SK-N-SH (cell line): Measurements from ENCODE around the gene DUSP9. TPM values are rescaled to one million over a fixed set of nuclear protein-coding genes. Genes with fewer than 3 reads are reported as not detected.
A peak's percentile ranks its signal among the peaks of the same experiment; 100 is the strongest.

Experiments
- CTCF ChIA-PET: fragments of 300-600, 350-600 bp; formaldehyde crosslinking; extraction: SDS; loops from one replicate; lab custom pipeline; 2021; lab: Yijun Ruan, JAX
- POLR2A ChIA-PET: fragments of 350-600 bp; sonication (Branson Sonifier 250); formaldehyde crosslinking; extraction: SDS; loops from one replicate; lab custom pipeline; 2020; ENCODE audit warnings: antibody characterized with exemption, inconsistent platforms; lab: Yijun Ruan, JAX
- DNase-seq: peaks from one replicate; pipeline ENCODE4 v3.0.0; 2012
- H2AFZ ChIP-seq: fragments of 200-600 bp; sonication (generic); 2 replicates; pipeline ENCODE4 v1.8.1; 2016; ENCODE audit warnings: antibody characterized with exemption, mild to moderate bottlenecking, low read depth
- H3F3A ChIP-seq: fragments of 200-600 bp; sonication (generic); replicated peaks from 2 replicates; pipeline ENCODE3; 2016; ENCODE audit warnings: antibody characterized with exemption, mild to moderate bottlenecking; ENCODE audit not compliant: insufficient read depth
- H3K27ac ChIP-seq, 2 experiments: fragments of 200-500 bp in 1 of 2; fragments of 200-600 bp in 1 of 2; sonication (Bioruptor generic) in 1 of 2; sonication (generic), shearing (Covaris generic) in 1 of 2; 2 replicates each; pipeline versions ENCODE4 v1.5.1 to v1.6.1; 2014 to 2016; ENCODE audit warnings: low read depth in 2 of 2, inconsistent platforms in 1 of 2, low read length in 1 of 2, mild to moderate bottlenecking in 1 of 2, mixed read lengths in 1 of 2
- H3K27me3 ChIP-seq: fragments of 200-600 bp; sonication (generic), shearing (Covaris generic); 2 replicates; pipeline ENCODE4 v1.6.1; 2016; ENCODE audit warnings: mixed run types; ENCODE audit not compliant: insufficient read depth
- H3K36me3 ChIP-seq, 2 experiments: fragments of 200-500 bp in 1 of 2; fragments of 200-600 bp in 1 of 2; sonication (Bioruptor generic) in 1 of 2; sonication (generic) in 1 of 2; replicated peaks in 1 of 2; 2 replicates each; pipeline versions ENCODE3 to v1.5.1; 2014 to 2016; ENCODE audit warnings: low read length in 1 of 2, mild to moderate bottlenecking in 1 of 2; ENCODE audit not compliant: insufficient read depth in 2 of 2, control insufficient read depth in 1 of 2
- H3K4me1 ChIP-seq, 2 experiments: fragments of 200-500 bp in 1 of 2; fragments of 200-600 bp in 1 of 2; sonication (Bioruptor generic) in 1 of 2; sonication (generic), shearing (Covaris generic) in 1 of 2; 2 replicates each; pipeline versions ENCODE4 v1.5.1 to v1.6.1; 2014 to 2016; ENCODE audit warnings: low read depth in 1 of 2, low read length in 1 of 2, mixed run types in 1 of 2; ENCODE audit not compliant: insufficient read depth in 2 of 2, control insufficient read depth in 1 of 2
- H3K4me2 ChIP-seq: fragments of 200-600 bp; sonication (generic), shearing (Covaris generic); 2 replicates; pipeline ENCODE4 v1.6.1; 2017; ENCODE audit warnings: mixed run types
- H3K4me3 ChIP-seq, 2 experiments: fragments of 200-500 bp in 1 of 2; fragments of 200-600 bp in 1 of 2; sonication (Bioruptor generic) in 1 of 2; sonication (generic), shearing (Covaris generic) in 1 of 2; 2 replicates each; pipeline versions ENCODE4 v1.5.1 to v1.8.1; 2014 to 2016; ENCODE audit warnings: low read depth in 2 of 2, inconsistent platforms in 1 of 2, low read length in 1 of 2, mild to moderate bottlenecking in 1 of 2, mixed read lengths in 1 of 2, moderate library complexity in 1 of 2
- H3K79me2 ChIP-seq: fragments of 200-600 bp; sonication (generic); 2 replicates; pipeline ENCODE4 v1.8.1; 2017; ENCODE audit warnings: mild to moderate bottlenecking; ENCODE audit not compliant: insufficient read depth
- H3K9ac ChIP-seq: fragments of 200-600 bp; sonication (generic); 2 replicates; pipeline ENCODE4 v1.6.1; 2017; ENCODE audit warnings: mixed run types
- H3K9me2 ChIP-seq: fragments of 200-600 bp; sonication (generic); 2 replicates; pipeline ENCODE4 v1.6.1; 2017; ENCODE audit warnings: mixed run types
- H3K9me3 ChIP-seq: fragments of 200-600 bp; sonication (generic); 2 replicates; pipeline ENCODE4 v1.6.1; 2017; ENCODE audit warnings: mixed run types, mild to moderate bottlenecking, moderate library complexity
- H4K20me1 ChIP-seq: fragments of 200-600 bp; sonication (generic); 2 replicates; pipeline ENCODE4 v1.6.1; 2017; ENCODE audit warnings: mild to moderate bottlenecking, mixed run types; ENCODE audit not compliant: insufficient read depth
- EP300 ChIP-seq, 2 experiments: IDR thresholded peaks; 2 replicates each; pipeline versions ENCODE4 v1.4.0 to v1.6.1; 2012; ENCODE audit warnings: borderline replicate concordance in 1 of 2, low read depth in 1 of 2, low read length in 1 of 2
- EZH2phosphoT487 ChIP-seq: fragments of 200-600 bp; sonication (generic); IDR thresholded peaks from 2 replicates; pipeline ENCODE4 v1.6.1; 2017; ENCODE audit warnings: low read depth, mixed run types, mild to moderate bottlenecking, antibody characterized with exemption, moderate library complexity, borderline replicate concordance
- FOXJ3 ChIP-seq: sonication (generic); formaldehyde crosslinking; IDR thresholded peaks from 2 replicates; pipeline ENCODE4 v1.5.1; 2020; ENCODE audit warnings: mild to moderate bottlenecking, missing genetic modification reagents
- GABPA ChIP-seq: IDR thresholded peaks from 2 replicates; pipeline ENCODE4 v1.4.0; 2012; ENCODE audit warnings: low read depth, mild to moderate bottlenecking
- GATA2 ChIP-seq: sonication (generic); formaldehyde crosslinking; IDR thresholded peaks from 2 replicates; pipeline ENCODE4 v1.5.0; 2020; ENCODE audit warnings: mild to moderate bottlenecking, missing genetic modification reagents
- JUND ChIP-seq: IDR thresholded peaks from 2 replicates; pipeline ENCODE4 v1.4.0; 2012
- NRF1 ChIP-seq: IDR thresholded peaks from 2 replicates; pipeline ENCODE4 v1.6.1; 2012; ENCODE audit warnings: low read depth, mild to moderate bottlenecking, low read length
- POLR2AphosphoS5 ChIP-seq: IDR thresholded peaks from 2 replicates; pipeline ENCODE4 v1.6.1; 2012; ENCODE audit warnings: low read depth, low read length
- RCOR1 ChIP-seq: fragments of 150-350 bp; IDR thresholded peaks from 2 replicates; pipeline ENCODE4 v1.6.1; 2017; ENCODE audit warnings: antibody characterized with exemption, low read length
- RFX5 ChIP-seq: IDR thresholded peaks from 2 replicates; pipeline ENCODE4 v1.6.1; 2012; ENCODE audit warnings: mild to moderate bottlenecking, improper control_type of control experiment, low read length
- SIN3A ChIP-seq: IDR thresholded peaks from 2 replicates; pipeline ENCODE4 v1.6.1; 2012; ENCODE audit warnings: low read depth, mild to moderate bottlenecking, low read length, moderate library complexity, borderline replicate concordance
- TAF1 ChIP-seq: IDR thresholded peaks from 2 replicates; pipeline ENCODE4 v1.6.1; 2012; ENCODE audit warnings: low read depth, mild to moderate bottlenecking, low read length, moderate library complexity, borderline replicate concordance
- TEAD4 ChIP-seq: IDR thresholded peaks from 2 replicates; pipeline ENCODE4 v1.4.0; 2012; ENCODE audit warnings: mild to moderate bottlenecking, borderline replicate concordance; ENCODE audit not compliant: insufficient read depth
- ZBTB33 ChIP-seq: IDR thresholded peaks from 2 replicates; pipeline ENCODE4 v1.4.0; 2012; ENCODE audit warnings: low read depth, borderline replicate concordance
- WGBS: methylation state at CpG from one replicate; pipeline ENCODE4 v1.1.6; 2017; ENCODE audit warnings: low lambda C conversion rate; 5-methylcytosine and 5-hydroxymethylcytosine counted together
- polyA plus RNA-seq, 3 experiments: library from polyadenylated mRNA; depleted of rRNA; stranded (reverse); fragments of >200 nt; gene quantifications; 2 replicates each; pipeline ENCODE4 v1.2.3, GENCODE V29; 2012
- TF ChIP-seq, protein P1 (sequence below): IDR thresholded peaks from 2 replicates; pipeline ENCODE4 v1.4.0; 2012; ENCODE audit warnings: low read depth
- TF ChIP-seq, protein P2 (sequence below): fragments of 200-600 bp; sonication (generic); IDR thresholded peaks from 2 replicates; pipeline ENCODE4 v1.6.1; 2017; ENCODE audit warnings: antibody characterized with exemption, mild to moderate bottlenecking, moderate library complexity

Gene DUSP9
- polyA plus RNA-seq, 1 of the 3 experiments (the other 2 are of a cell fraction), result 0.05 TPM

DNA sequence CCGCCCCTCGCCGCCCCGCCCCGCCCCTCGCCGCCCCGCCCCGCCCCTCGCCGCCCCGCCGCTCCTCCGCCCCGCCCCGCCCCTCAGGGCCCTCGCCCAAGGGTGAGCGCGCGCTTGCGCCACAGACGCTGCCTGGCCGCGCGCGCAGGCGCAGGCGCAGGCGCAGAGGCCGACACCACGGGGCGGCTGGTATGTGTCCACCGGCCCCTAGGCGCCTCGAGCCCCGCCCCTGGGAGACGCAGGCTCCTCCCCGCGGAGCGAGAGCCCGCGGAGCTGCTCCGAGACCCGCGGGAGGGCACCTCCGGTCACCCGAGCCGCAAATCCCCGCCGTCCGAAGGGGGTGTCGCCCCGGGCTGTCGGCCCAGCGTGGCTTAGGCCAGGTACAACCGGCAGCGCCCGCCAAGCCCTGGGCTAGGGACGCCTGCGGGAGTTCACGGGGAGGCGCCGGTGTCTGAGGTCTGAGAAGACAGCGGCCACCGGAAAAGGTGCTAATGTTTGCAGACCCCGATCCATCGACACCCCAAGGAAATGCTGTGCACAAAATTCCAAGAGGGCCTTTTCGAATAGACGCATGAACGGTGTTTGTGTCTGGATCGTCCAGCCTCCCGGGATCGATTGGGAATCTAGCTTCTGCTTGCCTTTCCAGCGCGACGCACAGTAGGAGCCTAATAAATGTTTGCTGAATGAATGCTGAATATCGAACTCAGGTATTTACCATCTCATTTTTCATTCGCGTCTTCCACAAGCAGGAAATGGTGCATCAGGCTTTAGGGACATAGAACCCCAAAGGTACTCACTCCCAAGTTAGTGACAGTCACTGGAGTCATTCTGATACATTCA is 47.6 kb upstream of the DUSP9 start:
- POLR2A ChIA-PET, result interaction anchor here (1.2 kb wide), 1 partner anchor 31 kb away, joined by 3 read pairs; no protein-coding TSS in a partner anchor

GRCh38 chrX:153600032-153600373 is 47.0 kb upstream of the DUSP9 start:
- H4K20me1 ChIP-seq, result peaks cover 22% of the 10 kb centered on the region; the same call in 1 of the 2 replicates
- H3F3A ChIP-seq, result no peaks in the 10 kb centered on the region
- H3K9me3 ChIP-seq, result no peaks in the 10 kb centered on the region
- H3K27ac ChIP-seq, result no peak overlapping the region
- H3K79me2 ChIP-seq, result peaks cover 29% of the 10 kb centered on the region; the same call in 1 of the 2 replicates
- DNase-seq, result no peak
- CTCF ChIA-PET, result interaction anchor here (0.9 to 4.6 kb wide), 6 partner anchors 10 to 108 kb away, joined by 3 to 35 read pairs (median 7); no protein-coding TSS in a partner anchor
- no peaks in the 10 kb centered on the region for H3K9me2 ChIP-seq
- POLR2A ChIA-PET, result interaction anchor here (1.2 kb wide), 1 partner anchor 32 kb away, joined by 3 read pairs; no protein-coding TSS in a partner anchor
- H3K4me1 ChIP-seq, result peaks cover 0 to 9% of the 10 kb centered on the region in 2 experiments; a peak in 1 of 4 replicates
- 50% methylated on average over 2 of the region's 2 CpGs for WGBS
- H3K27me3 ChIP-seq, result peaks cover 13% of the 10 kb centered on the region; the same call in 1 of the 2 replicates
- H3K36me3 ChIP-seq, result no peaks in the 10 kb centered on the region
- H2AFZ ChIP-seq, result no peak overlapping the region
- H3K9ac ChIP-seq, result peak overlapping the region; percentile 67
- peak overlapping the region; percentile 63 to 69 for H3K4me3 ChIP-seq
- peak overlapping the region; percentile 77 for H3K4me2 ChIP-seq
- TF ChIP-seq, protein P1, sequence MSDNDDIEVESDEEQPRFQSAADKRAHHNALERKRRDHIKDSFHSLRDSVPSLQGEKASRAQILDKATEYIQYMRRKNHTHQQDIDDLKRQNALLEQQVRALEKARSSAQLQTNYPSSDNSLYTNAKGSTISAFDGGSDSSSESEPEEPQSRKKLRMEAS, result no peak
- TF ChIP-seq TAF1 (no peak), FOXJ3 (CRISPR knock-in tag) (no peak), RFX5 (no peak), SIN3A (no peak), GABPA (no peak), EZH2phosphoT487 (no peak), ZBTB33 (no peak), POLR2AphosphoS5 (no peak), GATA2 (CRISPR knock-in tag) (no peak)
- TF ChIP-seq, protein P2, sequence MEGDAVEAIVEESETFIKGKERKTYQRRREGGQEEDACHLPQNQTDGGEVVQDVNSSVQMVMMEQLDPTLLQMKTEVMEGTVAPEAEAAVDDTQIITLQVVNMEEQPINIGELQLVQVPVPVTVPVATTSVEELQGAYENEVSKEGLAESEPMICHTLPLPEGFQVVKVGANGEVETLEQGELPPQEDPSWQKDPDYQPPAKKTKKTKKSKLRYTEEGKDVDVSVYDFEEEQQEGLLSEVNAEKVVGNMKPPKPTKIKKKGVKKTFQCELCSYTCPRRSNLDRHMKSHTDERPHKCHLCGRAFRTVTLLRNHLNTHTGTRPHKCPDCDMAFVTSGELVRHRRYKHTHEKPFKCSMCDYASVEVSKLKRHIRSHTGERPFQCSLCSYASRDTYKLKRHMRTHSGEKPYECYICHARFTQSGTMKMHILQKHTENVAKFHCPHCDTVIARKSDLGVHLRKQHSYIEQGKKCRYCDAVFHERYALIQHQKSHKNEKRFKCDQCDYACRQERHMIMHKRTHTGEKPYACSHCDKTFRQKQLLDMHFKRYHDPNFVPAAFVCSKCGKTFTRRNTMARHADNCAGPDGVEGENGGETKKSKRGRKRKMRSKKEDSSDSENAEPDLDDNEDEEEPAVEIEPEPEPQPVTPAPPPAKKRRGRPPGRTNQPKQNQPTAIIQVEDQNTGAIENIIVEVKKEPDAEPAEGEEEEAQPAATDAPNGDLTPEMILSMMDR, result no peak

More for the DNA sequence above, 47.6 kb upstream of the DUSP9 start:
- no peaks in the 10 kb centered on the region for H3K9me2 ChIP-seq
- H4K20me1 ChIP-seq, result peaks cover 22% of the 10 kb centered on the region; the same call in 1 of the 2 replicates
- no peaks in the 10 kb centered on the region for H3K36me3 ChIP-seq
- no peaks in the 10 kb centered on the region for H3K9me3 ChIP-seq
- 15% methylated on average over 24 of the region's 79 CpGs for WGBS
- 0 out of 2 replicates have a peak overlapping the region, but pooled peaks have one; percentile 74 for H2AFZ ChIP-seq
- H3K9ac ChIP-seq, result peak overlapping the region; percentile 67
- H3K4me3 ChIP-seq, result peak overlapping the region; percentile 63 to 69
- peak overlapping the region; percentile 77 for H3K4me2 ChIP-seq
- peaks cover 19% of the 10 kb centered on the region for H3K27me3 ChIP-seq
- peaks cover 29% of the 10 kb centered on the region; the same call in 1 of the 2 replicates for H3K79me2 ChIP-seq
- peaks cover 0 to 9% of the 10 kb centered on the region in 2 experiments; a peak in 1 of 4 replicates for H3K4me1 ChIP-seq
- CTCF ChIA-PET, result interaction anchor here (0.9 to 4.6 kb wide), 6 partner anchors 11 to 109 kb away, joined by 3 to 35 read pairs (median 7); no protein-coding TSS in a partner anchor
- H3F3A ChIP-seq, result no peaks in the 10 kb centered on the region
- DNase-seq, result peak; percentile 95
- no peak for TF ChIP-seq EP300 (IDR thresholded peaks at IDR 0.05; ENCODE audit: borderline replicate concordance in 1 of 2, low read depth in 1 of 2, low read length in 1 of 2)
- TF ChIP-seq TEAD4, result no peak
- peak; percentile 91 for TF ChIP-seq NRF1
- TF ChIP-seq POLR2AphosphoS5, result no peak
- no peak for TF ChIP-seq JUND
- no peak for TF ChIP-seq GABPA
- no peak for TF ChIP-seq RCOR1
- TF ChIP-seq, protein P2, result no peak
- H3K27ac ChIP-seq, result peak overlapping the region in 1 of 2 experiments; percentile 16; a peak in 1 of 4 replicates
